ENCODE measurements around the gene LARGE1.

LARGE1 gene

GRCh38 chr22:33807470-33807869, 112.8 kb downstream of the LARGE1 start:
- Mint-ChIP-seq H3K4me1 (no peaks in the 10 kb centered on the region), H3K4me3 (no peak overlapping the region), H3K9me3 (peaks cover 8% of the 10 kb centered on the region), H3K27ac (no peak overlapping the region), H3K36me3 (no peaks in the 10 kb centered on the region)
- ATAC-seq, result no peak
- no peak for DNase-seq (ENCODE audit: low spot score in 2 of 2)

GRCh38 chr22:33806191-33806590, 114.1 kb downstream of the LARGE1 start:
- DNase-seq (ENCODE audit: low spot score in 2 of 2) (no peak), ATAC-seq (no peak)
- peaks cover 5% of the 10 kb centered on the region for H3K9me3 Mint-ChIP-seq
- H3K36me3 Mint-ChIP-seq, result no peaks in the 10 kb centered on the region
- H3K4me1 Mint-ChIP-seq, result no peaks in the 10 kb centered on the region
- no peak overlapping the region for H3K4me3 Mint-ChIP-seq
- no peak overlapping the region for H3K27ac Mint-ChIP-seq

GRCh38 chr22:33803371-33804282, 116.6 kb downstream of the LARGE1 start:
- Mint-ChIP-seq H3K4me1 (no peaks in the 10 kb centered on the region), H3K4me3 (no peak overlapping the region), H3K27ac (no peak overlapping the region), H3K36me3 (no peaks in the 10 kb centered on the region), H3K9me3 (peaks cover 8% of the 10 kb centered on the region)
- DNase-seq (ENCODE audit: low spot score in 2 of 2) (no peak), ATAC-seq (no peak)

DNA sequence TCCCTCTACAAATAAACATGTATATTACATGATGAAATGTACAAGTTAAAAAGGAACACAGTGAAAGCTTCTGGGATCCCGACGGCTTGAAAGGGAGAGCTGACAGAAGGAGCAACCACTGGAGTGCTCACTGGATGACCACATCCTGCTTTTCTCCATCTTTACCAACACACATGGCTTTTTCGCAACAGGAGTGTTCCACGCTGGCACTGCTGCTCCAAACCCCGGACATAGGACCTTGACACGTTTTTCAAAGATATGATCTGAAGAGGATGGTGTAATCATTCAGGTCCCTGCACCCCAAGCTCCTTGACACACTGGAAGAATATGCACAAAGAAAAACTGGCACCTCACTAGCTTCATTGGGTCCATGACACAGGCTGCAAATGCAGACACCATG, 121.9 kb downstream of the LARGE1 start:
- ATAC-seq (no peak), DNase-seq (ENCODE audit: low spot score in 2 of 2) (no peak)
- H3K4me3 Mint-ChIP-seq, result no peak overlapping the region
- peaks cover 9% of the 10 kb centered on the region for H3K9me3 Mint-ChIP-seq
- no peaks in the 10 kb centered on the region for H3K36me3 Mint-ChIP-seq
- no peak overlapping the region for H3K27ac Mint-ChIP-seq
- H3K4me1 Mint-ChIP-seq, result no peaks in the 10 kb centered on the region

DNA sequence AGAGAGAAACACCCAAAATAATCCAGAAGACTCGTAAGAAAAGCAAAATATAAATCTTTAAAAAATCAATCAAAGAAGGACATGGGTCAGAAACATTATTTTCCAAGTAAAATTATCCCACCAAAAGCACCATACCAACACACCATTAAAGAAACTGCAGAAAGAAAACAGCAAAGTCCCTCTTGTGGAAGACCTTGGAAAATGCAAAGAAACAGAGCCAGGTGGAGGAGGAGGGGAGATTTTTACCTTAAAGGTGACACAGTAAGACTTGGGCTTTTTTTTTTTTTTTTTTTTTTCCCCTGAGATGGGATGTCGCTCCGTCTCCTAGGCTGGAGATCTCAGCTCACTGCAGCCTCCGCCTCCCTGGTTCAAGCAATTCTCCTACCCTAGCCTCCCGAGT, 123.8 kb downstream of the LARGE1 start:
- Mint-ChIP-seq H3K4me1 (no peaks in the 10 kb centered on the region), H3K36me3 (no peaks in the 10 kb centered on the region), H3K9me3 (peaks cover 9% of the 10 kb centered on the region), H3K27ac (no peak overlapping the region), H3K4me3 (no peak overlapping the region)
- no peak for DNase-seq (ENCODE audit: low spot score in 2 of 2)
- no peak for ATAC-seq

GRCh38 chr22:33793475-33793874, 126.8 kb downstream of the LARGE1 start:
- ATAC-seq (no peak), DNase-seq (ENCODE audit: low spot score in 2 of 2) (no peak)
- no peak overlapping the region for H3K27ac Mint-ChIP-seq
- no peaks in the 10 kb centered on the region for H3K4me1 Mint-ChIP-seq
- H3K36me3 Mint-ChIP-seq, result no peaks in the 10 kb centered on the region
- H3K9me3 Mint-ChIP-seq, result peaks cover 9% of the 10 kb centered on the region
- no peak overlapping the region for H3K4me3 Mint-ChIP-seq

GRCh38 chr22:33792832-33793231, 127.4 kb downstream of the LARGE1 start:
- H3K4me1 Mint-ChIP-seq, result no peaks in the 10 kb centered on the region
- H3K4me3 Mint-ChIP-seq, result no peak overlapping the region
- no peak overlapping the region for H3K27ac Mint-ChIP-seq
- H3K9me3 Mint-ChIP-seq, result peaks cover 13% of the 10 kb centered on the region
- ATAC-seq (no peak), DNase-seq (ENCODE audit: low spot score in 2 of 2) (no peak)
- H3K36me3 Mint-ChIP-seq, result no peaks in the 10 kb centered on the region

GRCh38 chr22:33789690-33790253, 130.5 kb downstream of the LARGE1 start:
- no peak overlapping the region for H3K4me3 Mint-ChIP-seq
- no peak overlapping the region for H3K27ac Mint-ChIP-seq
- no peak for DNase-seq (ENCODE audit: low spot score in 2 of 2)
- ATAC-seq, result peak; percentile 61
- H3K9me3 Mint-ChIP-seq, result peaks cover 10% of the 10 kb centered on the region
- no peaks in the 10 kb centered on the region for H3K36me3 Mint-ChIP-seq
- H3K4me1 Mint-ChIP-seq, result no peaks in the 10 kb centered on the region

DNA sequence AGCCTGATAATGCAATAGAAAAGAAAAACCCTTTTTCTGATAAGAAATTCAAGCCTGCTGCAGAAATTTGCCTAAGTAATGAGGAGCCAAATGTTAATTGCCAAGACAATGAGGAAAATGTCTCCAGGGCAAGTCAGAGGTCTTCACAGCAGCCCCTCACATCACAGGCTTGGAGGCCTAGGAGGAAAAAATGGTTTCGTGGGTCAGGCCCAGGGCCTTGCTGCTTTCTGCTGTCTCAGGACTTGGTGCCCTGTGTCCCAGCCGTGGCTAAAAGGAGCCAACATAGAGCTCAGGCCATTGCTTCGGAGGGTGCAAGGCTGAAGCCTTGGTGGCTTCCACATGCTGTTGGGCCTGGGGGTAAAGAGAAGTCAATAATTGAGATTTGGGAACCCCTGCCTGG, 131.3 kb downstream of the LARGE1 start:
- no peaks in the 10 kb centered on the region for H3K4me1 Mint-ChIP-seq
- H3K9me3 Mint-ChIP-seq, result peaks cover 10% of the 10 kb centered on the region
- H3K36me3 Mint-ChIP-seq, result no peaks in the 10 kb centered on the region
- H3K4me3 Mint-ChIP-seq, result no peak overlapping the region
- ATAC-seq, result no peak
- no peak for DNase-seq (ENCODE audit: low spot score in 2 of 2)
- no peak overlapping the region for H3K27ac Mint-ChIP-seq

GRCh38 chr22:33787645-33788456, 132.4 kb downstream of the LARGE1 start:
- no peak for DNase-seq (ENCODE audit: low spot score in 2 of 2)
- no peak for ATAC-seq
- Mint-ChIP-seq H3K4me3 (no peak overlapping the region), H3K27ac (no peak overlapping the region), H3K4me1 (no peaks in the 10 kb centered on the region), H3K9me3 (peaks cover 10% of the 10 kb centered on the region), H3K36me3 (no peaks in the 10 kb centered on the region)

- Mint-ChIP-seq H3K27ac (no peak overlapping the region), H3K9me3 (peaks cover 10% of the 10 kb centered on the region), H3K36me3 (no peaks in the 10 kb centered on the region), H3K4me3 (no peak overlapping the region), H3K4me1 (no peaks in the 10 kb centered on the region)
- DNase-seq (ENCODE audit: low spot score in 2 of 2) (no peak), ATAC-seq (no peak)
Measured at GRCh38 chr22:33786149-33786548, 134.1 kb downstream of the LARGE1 start.

- H3K9me3 Mint-ChIP-seq, result peaks cover 10% of the 10 kb centered on the region
- no peaks in the 10 kb centered on the region for H3K4me1 Mint-ChIP-seq
- H3K36me3 Mint-ChIP-seq, result no peaks in the 10 kb centered on the region
- no peak overlapping the region for H3K4me3 Mint-ChIP-seq
- H3K27ac Mint-ChIP-seq, result no peak overlapping the region
- no peak for DNase-seq (ENCODE audit: low spot score in 2 of 2)
- ATAC-seq, result no peak
Measured at GRCh38 chr22:33785283-33785968, 134.8 kb downstream of the LARGE1 start.

GRCh38 chr22:33781411-33781810, 138.9 kb downstream of the LARGE1 start:
- DNase-seq (ENCODE audit: low spot score in 2 of 2) (no peak), ATAC-seq (no peak)
- Mint-ChIP-seq H3K9me3 (no peaks in the 10 kb centered on the region), H3K4me3 (no peak overlapping the region), H3K36me3 (no peaks in the 10 kb centered on the region), H3K4me1 (no peaks in the 10 kb centered on the region), H3K27ac (no peak overlapping the region)

GRCh38 chr22:33780531-33781136, 139.6 kb downstream of the LARGE1 start:
- H3K27ac Mint-ChIP-seq, result no peak overlapping the region
- no peak overlapping the region for H3K4me3 Mint-ChIP-seq
- DNase-seq (ENCODE audit: low spot score in 2 of 2) (no peak), ATAC-seq (no peak)
- H3K4me1 Mint-ChIP-seq, result no peaks in the 10 kb centered on the region
- H3K36me3 Mint-ChIP-seq, result no peaks in the 10 kb centered on the region
- no peaks in the 10 kb centered on the region for H3K9me3 Mint-ChIP-seq

DNA sequence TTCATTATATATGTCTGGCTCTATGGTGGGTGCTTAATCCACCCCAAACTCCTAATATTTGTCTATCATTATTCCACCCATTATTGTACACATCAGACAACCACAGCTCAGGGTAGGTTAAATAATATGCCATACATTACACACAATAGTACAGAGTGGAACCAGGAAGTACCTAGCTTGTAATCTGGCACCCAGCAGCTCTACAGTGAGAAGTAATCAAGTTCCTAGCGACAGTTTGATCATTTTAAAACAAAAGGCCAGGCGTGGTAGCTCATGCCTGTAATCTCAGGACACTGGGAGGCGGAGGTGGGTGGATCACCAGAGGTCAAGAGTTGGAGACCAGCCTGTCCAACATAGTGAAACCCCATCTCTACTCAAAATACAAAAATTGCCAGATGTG, 141.0 kb downstream of the LARGE1 start:
- ATAC-seq, result no peak
- Mint-ChIP-seq H3K4me3 (no peak overlapping the region), H3K9me3 (no peaks in the 10 kb centered on the region), H3K4me1 (no peaks in the 10 kb centered on the region), H3K27ac (no peak overlapping the region), H3K36me3 (no peaks in the 10 kb centered on the region)
- DNase-seq (ENCODE audit: low spot score in 2 of 2), result no peak
